ENCODE results near the gene ECE2.

DNA sequence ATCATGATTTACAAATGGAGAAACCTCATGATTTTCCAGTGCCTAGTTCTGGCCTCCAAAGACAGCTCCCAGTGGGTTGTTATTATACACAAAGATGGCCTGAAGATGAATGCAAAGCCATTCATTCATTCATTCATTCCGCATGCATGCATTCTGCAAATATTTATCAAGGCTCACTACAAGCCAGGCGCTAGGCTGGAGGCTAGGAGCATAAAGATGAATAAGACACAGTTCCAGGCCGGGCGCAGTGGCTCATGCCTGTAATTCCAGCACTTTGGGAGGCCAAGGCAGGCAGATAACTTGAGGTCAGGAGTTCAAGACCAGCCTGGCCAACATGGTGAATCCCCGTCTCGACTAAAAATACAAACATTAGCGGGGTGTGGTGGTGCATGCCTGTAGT is 20.8 kb downstream of the ECE2 start:
- no peak for TF ChIP-seq EZH2 (IDR thresholded peaks at IDR 0.05; ENCODE audit: insufficient read depth, poor library complexity, severe bottlenecking)
- no peak for TF ChIP-seq EZH2phosphoT487 (IDR thresholded peaks at IDR 0.05; ENCODE audit: insufficient read depth, low read depth)
